Heart right ventricle (tissue), 16 donors: ENCODE data around the gene HSPA9. TPM values are rescaled to one million over a fixed set of nuclear protein-coding genes. Genes with fewer than 3 reads are reported as not detected.

Source experiments
- ATAC-seq, 8 donors: fragments of 200-7000 bp; cut with Tn5 transposase; one replicate each; pipeline ENCODE4 v1.9.1; 2020; ENCODE audit warnings: mild to moderate bottlenecking in 8 of 8, moderate library complexity in 8 of 8, moderate number of reproducible peaks in 1 of 8
- DNase-seq, 2 donors: peaks; one replicate each; pipeline ENCODE4 v3.0.0-alpha.2; 2020
- H3K27ac ChIP-seq, 10 donors: fragments of 200-600 bp; sonication (generic) in 2 of 10; one replicate each; pipeline versions ENCODE4 v1.5.0 to v1.8.0; 2020 to 2022; ENCODE audit warnings: mild to moderate bottlenecking in 3 of 10
- H3K27me3 ChIP-seq, 7 donors: fragments of 200-600 bp; one replicate each; pipeline ENCODE4 v1.8.0; 2021 to 2022; ENCODE audit warnings: mild to moderate bottlenecking in 2 of 7
- H3K36me3 ChIP-seq, 9 donors: fragments of 200-600 bp; sonication (generic) in 1 of 9; one replicate each; pipeline versions ENCODE4 v1.5.0 to v1.8.0; 2020 to 2022; ENCODE audit warnings: mild to moderate bottlenecking in 2 of 9
- H3K4me1 ChIP-seq, 9 donors: fragments of 200-600 bp; sonication (generic) in 1 of 9; one replicate each; pipeline versions ENCODE4 v1.5.0 to v1.8.0; 2020 to 2022; ENCODE audit warnings: mild to moderate bottlenecking in 4 of 9
- H3K4me3 ChIP-seq, 10 donors: fragments of 200-600 bp; sonication (generic) in 2 of 10; one replicate each; pipeline versions ENCODE4 v1.5.0 to v1.8.0; 2020 to 2022; ENCODE audit warnings: mild to moderate bottlenecking in 7 of 10, moderate library complexity in 2 of 10
- H3K9me3 ChIP-seq, 11 donors: fragments of 200-600 bp in 10 of 11; sonication (generic) in 2 of 11; one replicate each; pipeline versions ENCODE4 v1.5.0 to v1.8.0; 2013 to 2022; ENCODE audit warnings: mild to moderate bottlenecking in 2 of 11, control low read depth in 1 of 11, moderate library complexity in 1 of 11
- CTCF ChIP-seq, 9 donors: fragments of 200-600 bp; sonication (generic) in 2 of 9; IDR thresholded peaks; one replicate each; pipeline versions ENCODE4 v1.5.0 to v1.8.0; 2021 to 2022; ENCODE audit warnings: antibody characterized with exemption in 9 of 9, mild to moderate bottlenecking in 5 of 9, moderate library complexity in 1 of 9
- WGBS, 2 donors: extraction: QIAGEN DNeasy Blood & Tissue Kit; methylation state at CpG; one replicate each; pipeline ENCODE4 v1.1.7; 2013; ENCODE audit warnings: inconsistent platforms in 1 of 2; 5-methylcytosine and 5-hydroxymethylcytosine counted together
- intact Hi-C, 10 donors: fragments of 100-400 bp; cut with DNase I; formaldehyde crosslinking; loops; one replicate each; pipeline versions ENCODE4 v1.11.1 to v1.14.2; 2022
- polyA plus RNA-seq, 2 donors: library from polyadenylated mRNA; stranded (reverse); fragments of 200-250 nt; gene quantifications; one replicate each; pipeline ENCODE4 v1.2.3, GENCODE V29; 2013
- total RNA-seq, 10 donors: library from RNA; stranded (reverse); fragmentation: NEBNext Ultra II Directional in 3 of 10; extraction: Animal tissue kit (Norgen Biotek cat#: 25700) in 3 of 10; gene quantifications; one replicate each; pipeline versions ENCODE4 v1.2.1 to v1.2.4, GENCODE V29; 2021 to 2023
- donor health status: Arrhythmogenic right ventricular cardiomyopathy.
- donor health status: ischemic (EF 13 %, LVEDD 7.1; RV severe dilation, severe dysfunction).
- donor health status: healthy with polysubstance abuse.
- donor health status: DM: no; HTN: yes; CAD: no.
- donor health status: DM: no; HTN: no; CAD: no.
- donor health status: ischemic (EF 25% LVEDD 6.9; RV normal size, moderate dysfunction).
- donor health status: ischemic (EF 25% LVEDD 5.7; RV mildly dilated, moderate dysfunction).
- donor health status: healthy.
- donor health status: DM: yes; HTN: yes; CAD: no.
- donor health status: Ischemic cardiomyopathy.
- donor health status: ischemic (EF 35%, LVEDD 5.7; RV mildly dilated, moderate dysfunction).
- donor health status: nonischemic (EF 11% LVEDD 7.7; RV severe dilation, severe dysfunction).
- donor health status: DM: yes; HTN: yes; CAD: no.
- donor health status: PGD.
- donor health status: ischemic (EF 29% LVEDD 5.4; RV normal size, mild dysfunction).
- donor health status: nonischemic (EF 23%, LVEDD 6.1; RV moderate dilation, normal function).

Gene HSPA9
- total and polyA plus RNA-seq, 12 donors, result 82.9 to 415 (median 315) TPM

DNA sequence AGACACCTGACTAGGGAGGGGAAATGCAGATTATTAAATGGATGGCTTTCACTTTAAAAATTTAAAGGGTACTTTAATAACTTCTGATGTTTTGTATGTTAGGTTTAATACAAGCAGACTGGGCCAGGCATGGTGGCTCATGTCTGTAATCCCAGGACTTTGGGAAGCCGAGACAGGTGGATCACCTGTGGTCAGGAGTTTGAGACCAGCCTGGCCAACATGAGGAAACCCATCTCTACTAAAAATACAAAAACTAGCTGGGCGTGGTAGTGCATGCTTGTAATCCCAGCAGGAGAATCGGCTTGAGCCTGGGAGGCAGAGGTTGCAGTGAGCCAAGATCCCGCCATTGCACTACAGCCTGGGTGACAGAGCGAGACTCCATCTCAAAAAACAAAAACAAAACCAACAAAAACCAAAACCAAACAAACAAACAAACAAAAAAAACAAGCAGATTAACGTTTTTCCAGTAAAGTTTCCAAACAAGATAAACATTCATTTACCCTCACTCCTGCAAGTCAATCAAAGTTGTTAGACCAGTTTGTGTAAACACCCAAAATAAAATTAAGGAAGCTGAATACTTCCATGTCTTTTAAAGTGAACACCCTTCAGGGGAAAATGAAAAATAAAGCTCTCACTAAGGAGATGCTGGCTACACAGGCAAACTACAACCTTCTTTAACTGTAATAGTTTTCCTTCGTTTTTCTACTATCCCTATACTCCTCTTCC lies 46.3 kb downstream of the HSPA9 start:
- ATAC-seq (no peak), DNase-seq (no peak)
- Histone ChIP-seq H3K27ac (no peak overlapping the region), H3K9me3 (no peaks in the 10 kb centered on the region), H3K27me3 (no peaks in the 10 kb centered on the region), H3K4me3 (no peak overlapping the region), H3K36me3 (peaks cover 0 to 52% (median 0%) of the 10 kb centered on the region in 9 donors), H3K4me1 (peaks cover 0 to 25% (median 9%) of the 10 kb centered on the region in 9 donors)
- intact Hi-C loops, result no loop called here
- 82 to 85% methylated on average over 7 of the region's 7 CpGs for WGBS, 2 donors
- no peak for TF ChIP-seq CTCF (IDR thresholded peaks at IDR 0.05)

DNA sequence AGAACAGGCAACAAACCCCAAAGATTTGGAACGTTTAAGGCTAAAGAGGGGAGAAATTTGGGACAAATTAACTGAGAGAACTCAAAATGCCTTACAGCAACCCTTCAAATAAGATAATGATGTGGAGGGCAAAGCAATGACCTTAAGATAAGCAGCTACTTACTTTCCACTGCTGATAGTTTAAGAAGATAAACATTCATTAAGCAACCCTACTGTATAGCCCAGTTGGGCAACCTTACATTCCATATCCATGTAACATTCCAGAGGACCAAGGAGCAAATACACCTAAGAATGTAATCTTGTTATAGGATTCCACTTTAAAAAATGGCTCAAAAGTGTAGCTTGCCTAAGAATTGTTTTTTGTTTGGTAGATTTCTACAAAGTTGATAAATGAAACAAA lies 47.0 kb downstream of the HSPA9 start:
- intact Hi-C loops, result no loop called here
- no peak for TF ChIP-seq CTCF (IDR thresholded peaks at IDR 0.05)
- 55 to 75% methylated on average over 1 of the region's 1 CpG for WGBS, 2 donors
- peaks cover 0 to 51% (median 0%) of the 10 kb centered on the region in 9 donors for H3K36me3 ChIP-seq
- no peaks in the 10 kb centered on the region for H3K27me3 ChIP-seq
- ATAC-seq, result no peak
- H3K4me3 ChIP-seq, result no peak overlapping the region
- H3K9me3 ChIP-seq, result no peaks in the 10 kb centered on the region
- no peak for DNase-seq
- H3K27ac ChIP-seq, result no peak overlapping the region
- peaks cover 0 to 21% (median 9%) of the 10 kb centered on the region in 9 donors for H3K4me1 ChIP-seq

DNA sequence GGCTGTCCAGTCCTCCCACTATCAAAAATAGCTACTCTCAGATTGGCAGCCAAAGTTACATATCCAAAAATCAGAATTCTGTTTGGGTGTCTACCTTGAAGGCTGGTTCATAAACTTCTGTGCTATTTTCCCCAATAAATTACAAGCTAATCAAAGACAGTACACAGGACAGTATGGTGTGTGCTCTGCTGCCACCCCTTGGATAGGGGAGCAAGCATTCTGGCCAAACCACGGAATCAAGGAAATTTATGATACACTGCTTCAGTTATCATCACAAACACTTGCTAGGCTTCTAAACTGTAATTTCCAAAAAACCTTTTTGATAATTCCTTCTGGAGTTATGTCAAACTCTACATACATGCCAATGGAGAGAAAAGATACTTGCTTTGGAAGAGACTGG lies 48.0 kb downstream of the HSPA9 start:
- Histone ChIP-seq H3K4me3 (no peak overlapping the region), H3K27me3 (no peaks in the 10 kb centered on the region), H3K27ac (no peak overlapping the region), H3K4me1 (peaks cover 0 to 21% (median 5%) of the 10 kb centered on the region in 9 donors), H3K9me3 (no peaks in the 10 kb centered on the region), H3K36me3 (peaks cover 0 to 51% (median 0%) of the 10 kb centered on the region in 9 donors)
- ATAC-seq (no peak), DNase-seq (no peak)
- 43 to 66% methylated on average over 1 of the region's 1 CpG for WGBS, 2 donors
- no peak for TF ChIP-seq CTCF (IDR thresholded peaks at IDR 0.05)
- intact Hi-C loops, result no loop called here

DNA sequence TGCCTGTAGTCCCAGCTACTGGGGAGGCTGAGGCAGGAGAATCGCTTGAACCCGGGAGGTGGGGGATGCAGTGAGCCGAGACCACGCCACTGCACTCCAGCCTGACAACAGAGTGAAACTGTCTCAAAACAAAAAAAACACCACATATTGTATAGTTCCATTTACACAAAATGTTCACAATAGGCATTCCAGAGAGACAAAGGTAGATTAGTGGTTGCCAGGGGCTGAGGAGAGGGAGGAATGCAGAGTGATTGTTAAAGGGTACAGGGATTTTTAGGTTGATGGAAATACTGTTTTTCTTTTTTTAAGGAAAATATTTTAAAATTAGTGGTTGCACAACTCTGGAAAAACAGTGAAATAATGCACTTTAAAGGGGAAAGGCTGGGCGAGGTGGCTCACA lies 51.8 kb downstream of the HSPA9 start:
- peaks cover 0 to 30% (median 12%) of the 10 kb centered on the region in 9 donors for H3K4me1 ChIP-seq
- DNase-seq (no peak), ATAC-seq (no peak)
- no peak for TF ChIP-seq CTCF (IDR thresholded peaks at IDR 0.05)
- peaks cover 0 to 45% (median 2%) of the 10 kb centered on the region in 9 donors for H3K36me3 ChIP-seq
- 96 to 98% methylated on average over 5 of the region's 5 CpGs for WGBS, 2 donors
- H3K27me3 ChIP-seq, result no peaks in the 10 kb centered on the region
- no peaks in the 10 kb centered on the region for H3K9me3 ChIP-seq
- H3K4me3 ChIP-seq, result no peak overlapping the region
- no peak overlapping the region for H3K27ac ChIP-seq
- intact Hi-C loops, result no loop called here
